CD4-positive, alpha-beta T cell treated with Interleukin-4 for 1 hour (primary cell): ENCODE data around the gene CCDC78.

ENCODE experiments used
- DNase-seq, 2 donors: peaks; one replicate each; pipeline ENCODE4 v3.0.0-alpha.2; 2020 to 2022

CCDC78 gene

GRCh38 chr16:677316-678190 lies 48.7 kb downstream of the CCDC78 start:
- no peak for DNase-seq

- DNase-seq: peak in 1 of 2 donors; percentile 53
Measured at GRCh38 chr16:676913-677312, 49.3 kb downstream of the CCDC78 start.

- DNase-seq: no peak
Measured at GRCh38 chr16:676565-676902, 49.7 kb downstream of the CCDC78 start.

- no peak for DNase-seq
Measured at GRCh38 chr16:675884-676564, 50.2 kb downstream of the CCDC78 start.

- DNase-seq: no peak
Measured at GRCh38 chr16:674968-675883, 51.0 kb downstream of the CCDC78 start, which contains the start of gene RHBDL1. Gene RHBDL1, plus strand, starts transcription at chr16:675671. Its CDS starts 120 bp downstream, at chr16:675791.

GRCh38 chr16:674214-674881 lies 51.9 kb downstream of the CCDC78 start:
- DNase-seq: no peak

- no peak for DNase-seq
Measured at GRCh38 chr16:673399-673991, 52.7 kb downstream of the CCDC78 start.

- DNase-seq: no peak
Measured at GRCh38 chr16:672851-673250, 53.4 kb downstream of the CCDC78 start.
